HEK293 (cell line): ENCODE results near the gene MAPK14.

ENCODE experiments used
- CTCF ChIA-PET: fragments of 350-600 bp; formaldehyde crosslinking; extraction: SDS; loops from one replicate; lab custom pipeline; 2021; ENCODE audit warnings: antibody characterized with exemption; lab: Yijun Ruan, JAX
- POLR2A ChIA-PET: fragments of 300-600 bp; formaldehyde crosslinking; extraction: SDS; loops from one replicate; lab custom pipeline; 2020; ENCODE audit warnings: antibody characterized with exemption, inconsistent platforms; lab: Yijun Ruan, JAX
- H3K27ac ChIP-seq: fragments of 200-500 bp; sonication (Bioruptor generic); 2 replicates; pipeline ENCODE4 v1.5.1; 2014; ENCODE audit warnings: low read depth, low read length, control low read depth, inconsistent platforms; ENCODE audit errors: extremely low read depth
- H3K36me3 ChIP-seq, 2 experiments: fragments of 200-500 bp in 1 of 2; sonication (Bioruptor generic) in 1 of 2; 1 replicate in 1 of 2; 2 replicates in 1 of 2; pipeline ENCODE4 v1.5.1; 2014 to 2017; ENCODE audit warnings: inconsistent platforms in 2 of 2, low read length in 2 of 2; ENCODE audit not compliant: control insufficient read depth in 2 of 2, insufficient read depth in 1 of 2
- H3K4me1 ChIP-seq: fragments of 200-500 bp; sonication (Bioruptor generic); 2 replicates; pipeline ENCODE4 v1.5.1; 2014; ENCODE audit warnings: mild to moderate bottlenecking, low read length, inconsistent platforms; ENCODE audit not compliant: control insufficient read depth, insufficient read depth
- H3K4me3 ChIP-seq: 2 replicates; pipeline ENCODE4 v1.5.1; 2011; ENCODE audit warnings: low read depth, mild to moderate bottlenecking, control low read depth, low read length, moderate library complexity
- H3K9me3 ChIP-seq: fragments of 200-500 bp; sonication (Bioruptor generic); 2 replicates; pipeline ENCODE4 v1.5.1; 2014; ENCODE audit warnings: low read depth, low read length, inconsistent platforms; ENCODE audit not compliant: control insufficient read depth, insufficient read depth
- BCL11B ChIP-seq: fragments of 450-650 bp; formaldehyde crosslinking; IDR thresholded peaks from 2 replicates; pipeline ENCODE4 v1.5.1; 2016; ENCODE audit warnings: low read depth, missing biosample characterization, missing genetic modification characterization
- GLIS2 ChIP-seq: fragments of 450-650 bp; formaldehyde crosslinking; IDR thresholded peaks from 2 replicates; pipeline ENCODE4 v1.5.1; 2016; ENCODE audit warnings: missing biosample characterization, missing genetic modification characterization
- SETDB1 ChIP-seq: IDR thresholded peaks from one replicate; pipeline ENCODE4 v1.6.1; 2017; ENCODE audit warnings: mild to moderate bottlenecking, low read length, moderate library complexity, mixed read lengths; ENCODE audit not compliant: insufficient read length
- SP7 ChIP-seq: fragments of 450-650 bp; formaldehyde crosslinking; IDR thresholded peaks from 2 replicates; pipeline ENCODE4 v1.5.1; 2016; ENCODE audit warnings: missing biosample characterization, missing genetic modification characterization
- WT1 ChIP-seq: fragments of 450-650 bp; formaldehyde crosslinking; IDR thresholded peaks from 2 replicates; pipeline ENCODE4 v1.5.1; 2016; ENCODE audit warnings: missing biosample characterization, missing genetic modification characterization
- ZBTB20 ChIP-seq: fragments of 450-650 bp; formaldehyde crosslinking; IDR thresholded peaks from 2 replicates; pipeline ENCODE4 v1.5.1; 2016; ENCODE audit warnings: missing biosample characterization, missing genetic modification characterization
- ZBTB7A ChIP-seq: fragments of 450-650 bp; formaldehyde crosslinking; IDR thresholded peaks from 2 replicates; pipeline ENCODE4 v1.5.1; 2016; ENCODE audit warnings: low read depth, missing biosample characterization, missing genetic modification characterization
- ZNF146 ChIP-seq: fragments of 450-650 bp; formaldehyde crosslinking; IDR thresholded peaks from 2 replicates; pipeline ENCODE4 v1.5.1; 2016; ENCODE audit warnings: missing biosample characterization, missing genetic modification characterization
- ZNF155 ChIP-seq: fragments of 450-650 bp; formaldehyde crosslinking; IDR thresholded peaks from 2 replicates; pipeline ENCODE4 v1.5.1; 2016; ENCODE audit warnings: missing biosample characterization, missing genetic modification characterization
- ZNF16 ChIP-seq: fragments of 450-650 bp; formaldehyde crosslinking; IDR thresholded peaks from 2 replicates; pipeline ENCODE4 v1.5.1; 2016; ENCODE audit warnings: low read depth, missing biosample characterization, missing genetic modification characterization
- ZNF391 ChIP-seq: fragments of 450-650 bp; formaldehyde crosslinking; IDR thresholded peaks from 2 replicates; pipeline ENCODE4 v1.5.1; 2016; ENCODE audit warnings: low read depth, missing biosample characterization, missing genetic modification characterization, borderline replicate concordance
- ZNF426 ChIP-seq: fragments of 450-650 bp; formaldehyde crosslinking; IDR thresholded peaks from 2 replicates; pipeline ENCODE4 v1.5.1; 2017; ENCODE audit warnings: missing biosample characterization, missing genetic modification characterization, mild to moderate bottlenecking, inconsistent platforms, moderate library complexity
- ZNF529 ChIP-seq: fragments of 450-650 bp; formaldehyde crosslinking; IDR thresholded peaks from 2 replicates; pipeline ENCODE4 v1.5.1; 2017; ENCODE audit warnings: missing genetic modification characterization, missing biosample characterization; ENCODE audit not compliant: insufficient replicate concordance
- ZNF571 ChIP-seq: fragments of 450-650 bp; formaldehyde crosslinking; IDR thresholded peaks from 2 replicates; pipeline ENCODE4 v1.5.0; 2017; ENCODE audit warnings: missing biosample characterization, missing genetic modification characterization
- ZNF629 ChIP-seq: fragments of 450-650 bp; formaldehyde crosslinking; IDR thresholded peaks from 2 replicates; pipeline ENCODE4 v1.5.1; 2017; ENCODE audit warnings: missing biosample characterization, missing genetic modification characterization
- ZNF664 ChIP-seq: fragments of 450-650 bp; formaldehyde crosslinking; IDR thresholded peaks from 2 replicates; pipeline ENCODE4 v1.5.1; 2016; ENCODE audit warnings: missing biosample characterization, missing genetic modification characterization
- ZNF670 ChIP-seq: fragments of 450-650 bp; formaldehyde crosslinking; IDR thresholded peaks from 2 replicates; pipeline ENCODE4 v1.5.1; 2016; ENCODE audit warnings: missing biosample characterization, missing genetic modification characterization, low read depth
- ZNF768 ChIP-seq: fragments of 450-650 bp; formaldehyde crosslinking; IDR thresholded peaks from 2 replicates; pipeline ENCODE4 v1.5.1; 2018; ENCODE audit warnings: missing biosample characterization, mild to moderate bottlenecking, missing genetic modification characterization
- TF ChIP-seq, protein P1 (sequence below): fragments of 450-650 bp; formaldehyde crosslinking; conservative IDR thresholded peaks from 2 replicates; pipeline ENCODE4 v1.5.1; 2016; ENCODE audit warnings: low read depth, missing biosample characterization, missing genetic modification characterization
- TF ChIP-seq, protein P2 (sequence below): fragments of 450-650 bp; formaldehyde crosslinking; IDR thresholded peaks from 2 replicates; pipeline ENCODE4 v1.5.1; 2017; ENCODE audit warnings: missing biosample characterization, missing genetic modification characterization
- TF ChIP-seq, protein P3 (sequence below): fragments of 450-650 bp; formaldehyde crosslinking; IDR thresholded peaks from 2 replicates; pipeline ENCODE4 v1.5.1; 2016; ENCODE audit warnings: missing biosample characterization, missing genetic modification characterization, low read depth
- TF ChIP-seq, protein P4 (sequence below): fragments of 450-650 bp; formaldehyde crosslinking; IDR thresholded peaks from 2 replicates; pipeline ENCODE4 v1.5.1; 2016; ENCODE audit warnings: missing biosample characterization, missing genetic modification characterization
- TF ChIP-seq, protein P5 (sequence below): fragments of 450-650 bp; formaldehyde crosslinking; IDR thresholded peaks from 2 replicates; pipeline ENCODE4 v1.5.1; 2016; ENCODE audit warnings: missing biosample characterization, missing genetic modification characterization

MAPK14 gene

DNA sequence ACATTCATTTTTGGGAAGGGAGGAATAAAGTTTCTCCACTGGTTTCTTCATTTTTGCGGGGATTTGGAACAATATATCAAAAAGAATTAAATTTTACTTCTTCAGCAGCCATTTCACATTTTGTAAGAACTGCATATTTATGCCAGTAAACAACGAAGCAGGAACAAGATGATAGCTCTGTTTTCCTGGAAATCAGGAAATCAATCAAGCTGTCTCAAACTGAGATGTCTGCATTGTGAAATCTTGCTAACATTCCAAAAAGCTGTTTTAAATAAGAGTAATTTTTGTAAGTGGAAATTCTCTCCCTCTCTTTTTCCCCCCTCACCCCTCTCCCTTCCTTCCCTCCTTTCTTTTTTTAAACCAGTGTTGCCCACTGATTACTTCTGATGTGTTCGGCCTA lies 122.7 kb downstream of the MAPK14 start:
- no peaks in the 10 kb centered on the region for H3K36me3 ChIP-seq
- TF ChIP-seq BCL11B (tag by site-specific recombination) (no peak), GLIS2 (no peak), ZBTB7A (no peak), WT1 (tag by site-specific recombination) (no peak), ZNF426 (tag by site-specific recombination) (no peak), ZNF16 (no peak)
- TF ChIP-seq, protein P1, sequence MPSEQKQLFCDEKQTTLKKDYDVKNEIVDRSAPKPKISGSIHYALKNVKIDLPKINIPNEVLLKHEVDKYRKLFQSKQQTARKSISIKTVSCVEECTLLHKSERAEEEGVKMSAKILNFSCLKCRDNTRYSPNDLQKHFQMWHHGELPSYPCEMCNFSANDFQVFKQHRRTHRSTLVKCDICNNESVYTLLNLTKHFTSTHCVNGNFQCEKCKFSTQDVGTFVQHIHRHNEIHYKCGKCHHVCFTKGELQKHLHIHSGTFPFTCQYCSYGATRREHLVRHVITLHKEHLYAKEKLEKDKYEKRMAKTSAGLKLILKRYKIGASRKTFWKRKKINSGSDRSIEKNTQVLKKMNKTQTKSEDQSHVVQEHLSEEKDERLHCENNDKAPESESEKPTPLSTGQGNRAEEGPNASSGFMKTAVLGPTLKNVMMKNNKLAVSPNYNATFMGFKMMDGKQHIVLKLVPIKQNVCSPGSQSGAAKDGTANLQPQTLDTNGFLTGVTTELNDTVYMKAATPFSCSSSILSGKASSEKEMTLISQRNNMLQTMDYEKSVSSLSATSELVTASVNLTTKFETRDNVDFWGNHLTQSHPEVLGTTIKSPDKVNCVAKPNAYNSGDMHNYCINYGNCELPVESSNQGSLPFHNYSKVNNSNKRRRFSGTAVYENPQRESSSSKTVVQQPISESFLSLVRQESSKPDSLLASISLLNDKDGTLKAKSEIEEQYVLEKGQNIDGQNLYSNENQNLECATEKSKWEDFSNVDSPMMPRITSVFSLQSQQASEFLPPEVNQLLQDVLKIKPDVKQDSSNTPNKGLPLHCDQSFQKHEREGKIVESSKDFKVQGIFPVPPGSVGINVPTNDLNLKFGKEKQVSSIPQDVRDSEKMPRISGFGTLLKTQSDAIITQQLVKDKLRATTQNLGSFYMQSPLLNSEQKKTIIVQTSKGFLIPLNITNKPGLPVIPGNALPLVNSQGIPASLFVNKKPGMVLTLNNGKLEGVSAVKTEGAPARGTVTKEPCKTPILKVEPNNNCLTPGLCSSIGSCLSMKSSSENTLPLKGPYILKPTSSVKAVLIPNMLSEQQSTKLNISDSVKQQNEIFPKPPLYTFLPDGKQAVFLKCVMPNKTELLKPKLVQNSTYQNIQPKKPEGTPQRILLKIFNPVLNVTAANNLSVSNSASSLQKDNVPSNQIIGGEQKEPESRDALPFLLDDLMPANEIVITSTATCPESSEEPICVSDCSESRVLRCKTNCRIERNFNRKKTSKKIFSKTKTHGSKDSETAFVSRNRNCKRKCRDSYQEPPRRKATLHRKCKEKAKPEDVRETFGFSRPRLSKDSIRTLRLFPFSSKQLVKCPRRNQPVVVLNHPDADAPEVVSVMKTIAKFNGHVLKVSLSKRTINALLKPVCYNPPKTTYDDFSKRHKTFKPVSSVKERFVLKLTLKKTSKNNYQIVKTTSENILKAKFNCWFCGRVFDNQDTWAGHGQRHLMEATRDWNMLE (tag by site-specific recombination) = no peak
- TF ChIP-seq, protein P2, sequence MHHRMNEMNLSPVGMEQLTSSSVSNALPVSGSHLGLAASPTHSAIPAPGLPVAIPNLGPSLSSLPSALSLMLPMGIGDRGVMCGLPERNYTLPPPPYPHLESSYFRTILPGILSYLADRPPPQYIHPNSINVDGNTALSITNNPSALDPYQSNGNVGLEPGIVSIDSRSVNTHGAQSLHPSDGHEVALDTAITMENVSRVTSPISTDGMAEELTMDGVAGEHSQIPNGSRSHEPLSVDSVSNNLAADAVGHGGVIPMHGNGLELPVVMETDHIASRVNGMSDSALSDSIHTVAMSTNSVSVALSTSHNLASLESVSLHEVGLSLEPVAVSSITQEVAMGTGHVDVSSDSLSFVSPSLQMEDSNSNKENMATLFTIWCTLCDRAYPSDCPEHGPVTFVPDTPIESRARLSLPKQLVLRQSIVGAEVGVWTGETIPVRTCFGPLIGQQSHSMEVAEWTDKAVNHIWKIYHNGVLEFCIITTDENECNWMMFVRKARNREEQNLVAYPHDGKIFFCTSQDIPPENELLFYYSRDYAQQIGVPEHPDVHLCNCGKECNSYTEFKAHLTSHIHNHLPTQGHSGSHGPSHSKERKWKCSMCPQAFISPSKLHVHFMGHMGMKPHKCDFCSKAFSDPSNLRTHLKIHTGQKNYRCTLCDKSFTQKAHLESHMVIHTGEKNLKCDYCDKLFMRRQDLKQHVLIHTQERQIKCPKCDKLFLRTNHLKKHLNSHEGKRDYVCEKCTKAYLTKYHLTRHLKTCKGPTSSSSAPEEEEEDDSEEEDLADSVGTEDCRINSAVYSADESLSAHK (tag by site-specific recombination) = no peak
- H3K27ac ChIP-seq = no peak overlapping the region
- H3K4me3 ChIP-seq = no peak overlapping the region
- CTCF ChIA-PET = interaction anchor here (0.6 to 0.9 kb wide), 2 partner anchors 152 to 370 kb away, joined by 3 read pairs; no protein-coding TSS in a partner anchor
- H3K9me3 ChIP-seq = no peaks in the 10 kb centered on the region
- POLR2A ChIA-PET = no interaction called here
- H3K4me1 ChIP-seq = no peaks in the 10 kb centered on the region

DNA sequence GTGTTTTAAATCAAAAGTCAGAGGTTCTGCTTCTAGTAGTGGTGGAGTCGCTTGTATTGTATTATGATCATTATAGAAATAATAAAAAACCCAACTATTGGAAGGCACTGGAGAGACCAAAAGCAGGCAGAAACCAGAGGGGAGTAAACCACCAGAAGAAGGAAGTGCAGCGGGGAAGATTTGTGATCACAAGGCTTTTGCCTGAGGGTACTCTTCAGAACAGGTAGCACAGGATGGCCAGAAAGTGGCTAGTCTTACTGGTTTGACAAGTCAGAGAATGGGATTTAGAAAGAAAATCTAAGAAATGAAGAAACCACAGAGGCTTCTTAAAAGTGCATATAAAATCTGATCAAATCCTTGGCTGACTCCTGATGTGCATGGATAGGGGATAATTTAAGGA lies 126.7 kb downstream of the MAPK14 start:
- no peaks in the 10 kb centered on the region for H3K36me3 ChIP-seq
- CTCF ChIA-PET = no interaction called here
- TF ChIP-seq ZNF571 (tag by site-specific recombination) (no peak), ZBTB20 (tag by site-specific recombination) (no peak), SP7 (tag by site-specific recombination) (no peak), ZNF155 (tag by site-specific recombination) (no peak), ZNF529 (tag by site-specific recombination) (no peak), ZNF768 (tag by site-specific recombination) (no peak), ZNF391 (no peak), ZNF664 (tag by site-specific recombination) (no peak), SETDB1 (no peak), WT1 (tag by site-specific recombination) (no peak), ZNF426 (tag by site-specific recombination) (no peak), ZNF670 (tag by site-specific recombination) (no peak), ZNF146 (tag by site-specific recombination) (no peak), ZNF629 (no peak)
- TF ChIP-seq, protein P3, sequence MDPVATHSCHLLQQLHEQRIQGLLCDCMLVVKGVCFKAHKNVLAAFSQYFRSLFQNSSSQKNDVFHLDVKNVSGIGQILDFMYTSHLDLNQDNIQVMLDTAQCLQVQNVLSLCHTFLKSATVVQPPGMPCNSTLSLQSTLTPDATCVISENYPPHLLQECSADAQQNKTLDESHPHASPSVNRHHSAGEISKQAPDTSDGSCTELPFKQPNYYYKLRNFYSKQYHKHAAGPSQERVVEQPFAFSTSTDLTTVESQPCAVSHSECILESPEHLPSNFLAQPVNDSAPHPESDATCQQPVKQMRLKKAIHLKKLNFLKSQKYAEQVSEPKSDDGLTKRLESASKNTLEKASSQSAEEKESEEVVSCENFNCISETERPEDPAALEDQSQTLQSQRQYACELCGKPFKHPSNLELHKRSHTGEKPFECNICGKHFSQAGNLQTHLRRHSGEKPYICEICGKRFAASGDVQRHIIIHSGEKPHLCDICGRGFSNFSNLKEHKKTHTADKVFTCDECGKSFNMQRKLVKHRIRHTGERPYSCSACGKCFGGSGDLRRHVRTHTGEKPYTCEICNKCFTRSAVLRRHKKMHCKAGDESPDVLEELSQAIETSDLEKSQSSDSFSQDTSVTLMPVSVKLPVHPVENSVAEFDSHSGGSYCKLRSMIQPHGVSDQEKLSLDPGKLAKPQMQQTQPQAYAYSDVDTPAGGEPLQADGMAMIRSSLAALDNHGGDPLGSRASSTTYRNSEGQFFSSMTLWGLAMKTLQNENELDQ (tag by site-specific recombination) = no peak
- TF ChIP-seq, protein P4, sequence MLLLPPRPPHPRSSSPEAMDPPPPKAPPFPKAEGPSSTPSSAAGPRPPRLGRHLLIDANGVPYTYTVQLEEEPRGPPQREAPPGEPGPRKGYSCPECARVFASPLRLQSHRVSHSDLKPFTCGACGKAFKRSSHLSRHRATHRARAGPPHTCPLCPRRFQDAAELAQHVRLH (tag by site-specific recombination) = no peak
- TF ChIP-seq, protein P5, sequence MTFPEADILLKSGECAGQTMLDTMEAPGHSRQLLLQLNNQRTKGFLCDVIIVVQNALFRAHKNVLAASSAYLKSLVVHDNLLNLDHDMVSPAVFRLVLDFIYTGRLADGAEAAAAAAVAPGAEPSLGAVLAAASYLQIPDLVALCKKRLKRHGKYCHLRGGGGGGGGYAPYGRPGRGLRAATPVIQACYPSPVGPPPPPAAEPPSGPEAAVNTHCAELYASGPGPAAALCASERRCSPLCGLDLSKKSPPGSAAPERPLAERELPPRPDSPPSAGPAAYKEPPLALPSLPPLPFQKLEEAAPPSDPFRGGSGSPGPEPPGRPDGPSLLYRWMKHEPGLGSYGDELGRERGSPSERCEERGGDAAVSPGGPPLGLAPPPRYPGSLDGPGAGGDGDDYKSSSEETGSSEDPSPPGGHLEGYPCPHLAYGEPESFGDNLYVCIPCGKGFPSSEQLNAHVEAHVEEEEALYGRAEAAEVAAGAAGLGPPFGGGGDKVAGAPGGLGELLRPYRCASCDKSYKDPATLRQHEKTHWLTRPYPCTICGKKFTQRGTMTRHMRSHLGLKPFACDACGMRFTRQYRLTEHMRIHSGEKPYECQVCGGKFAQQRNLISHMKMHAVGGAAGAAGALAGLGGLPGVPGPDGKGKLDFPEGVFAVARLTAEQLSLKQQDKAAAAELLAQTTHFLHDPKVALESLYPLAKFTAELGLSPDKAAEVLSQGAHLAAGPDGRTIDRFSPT (tag by site-specific recombination) = no peak
- TF ChIP-seq, all 188 proteins: peak for 0
- POLR2A ChIA-PET = no interaction called here
- Histone ChIP-seq H3K9me3 (no peaks in the 10 kb centered on the region), H3K27ac (no peak overlapping the region), H3K4me1 (no peaks in the 10 kb centered on the region), H3K4me3 (no peak overlapping the region)
